HG03060 (cell line): ENCODE data around the gene PLA2G4B.

ENCODE experiments used
- ATAC-seq: cut with Tn5 transposase; IDR thresholded peaks from one replicate; pipeline ENCODE4 v1.9.1; 2021; ENCODE audit warnings: low read depth, moderate number of reproducible peaks; ENCODE audit not compliant: unreplicated experiment

PLA2G4B gene

GRCh38 chr15:41883484-41883825 lies 44.8 kb downstream of the PLA2G4B start:
- no peak for ATAC-seq

- ATAC-seq = no peak
These were observed 45.8 kb downstream of the PLA2G4B start for GRCh38 chr15:41884458-41884857.

GRCh38 chr15:41885321-41885720 lies 46.7 kb downstream of the PLA2G4B start:
- no peak for ATAC-seq

GRCh38 chr15:41885841-41886240 lies 47.2 kb downstream of the PLA2G4B start:
- ATAC-seq = no peak

GRCh38 chr15:41886741-41887140 lies 48.1 kb downstream of the PLA2G4B start:
- ATAC-seq = no peak

- no peak for ATAC-seq
These were observed 48.5 kb downstream of the PLA2G4B start for GRCh38 chr15:41887161-41887560.

GRCh38 chr15:41887893-41888292 lies 49.2 kb downstream of the PLA2G4B start:
- ATAC-seq = no peak

GRCh38 chr15:41888662-41889253 lies 50.1 kb downstream of the PLA2G4B start:
- ATAC-seq = no peak

GRCh38 chr15:41890050-41890690 lies 51.5 kb downstream of the PLA2G4B start:
- ATAC-seq = no peak

GRCh38 chr15:41891226-41891625 lies 52.6 kb downstream of the PLA2G4B start:
- no peak for ATAC-seq

GRCh38 chr15:41891946-41892345 lies 53.3 kb downstream of the PLA2G4B start:
- no peak for ATAC-seq

- no peak for ATAC-seq
These were observed 54.2 kb downstream of the PLA2G4B start for GRCh38 chr15:41892621-41893421.

GRCh38 chr15:41893422-41894250 lies 55.0 kb downstream of the PLA2G4B start, which contains the start of gene SPTBN5:
Gene SPTBN5 (minus strand): TSS chr15:41894053. CDS start chr15:41893497, 556 bp downstream.
- ATAC-seq = no peak

- ATAC-seq = no peak
These were observed 55.7 kb downstream of the PLA2G4B start for GRCh38 chr15:41894251-41894790.

- peak; percentile 48 for ATAC-seq
These were observed 56.3 kb downstream of the PLA2G4B start for GRCh38 chr15:41894791-41895463.

GRCh38 chr15:41895491-41895890 lies 56.8 kb downstream of the PLA2G4B start:
- ATAC-seq = no peak

- ATAC-seq = no peak
These were observed 57.3 kb downstream of the PLA2G4B start for GRCh38 chr15:41895957-41896356.

GRCh38 chr15:41896566-41896965 lies 57.9 kb downstream of the PLA2G4B start:
- no peak for ATAC-seq

- ATAC-seq = no peak
These were observed 58.7 kb downstream of the PLA2G4B start for GRCh38 chr15:41897363-41897799.
